Activated CD4-positive, alpha-beta T cell treated with anti-CD3 and anti-CD28 coated beads for 4 hours (primary cell): Measurements from ENCODE around the gene WAC.
"Not testable (repeated sequence)": the region's sequence is repeated elsewhere in the genome, so short reads cannot be mapped to it uniquely, and the experiment has no call there.

Experiments used
- DNase-seq, 2 donors: peaks; one replicate each; pipeline ENCODE4 v3.0.0-alpha.2; 2020

Gene WAC

DNA sequence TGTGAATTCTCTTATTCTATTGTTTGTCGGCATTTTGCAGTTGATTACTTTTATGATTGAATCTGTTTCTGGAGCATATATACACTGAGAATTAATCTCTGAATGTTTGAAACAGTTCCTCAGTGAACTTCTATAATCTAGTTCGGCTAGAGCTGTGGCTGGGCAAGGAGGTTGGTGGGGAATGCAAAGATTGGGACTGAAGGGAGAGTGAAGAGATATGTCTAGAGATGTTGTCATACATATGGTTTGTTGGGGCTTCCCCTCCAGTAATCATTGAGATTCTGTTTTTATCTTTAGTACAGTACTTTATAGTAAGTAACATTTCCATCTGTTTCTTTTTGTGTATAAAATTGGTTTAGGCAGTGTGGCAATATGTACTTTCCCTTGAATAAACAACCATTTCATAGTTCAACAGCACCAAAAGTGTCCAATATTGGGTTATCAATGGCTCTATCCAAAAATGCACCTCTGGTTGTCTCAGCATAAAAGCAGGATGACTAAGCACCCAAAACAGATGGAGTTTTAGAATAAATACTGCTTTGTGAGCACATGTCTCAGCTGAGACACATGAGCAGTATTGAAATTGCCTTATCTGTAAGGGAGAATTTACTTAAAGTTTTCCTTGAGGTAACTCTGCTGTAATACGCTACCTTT, 36.7 kb downstream of the WAC start:
- no peak for DNase-seq

DNA sequence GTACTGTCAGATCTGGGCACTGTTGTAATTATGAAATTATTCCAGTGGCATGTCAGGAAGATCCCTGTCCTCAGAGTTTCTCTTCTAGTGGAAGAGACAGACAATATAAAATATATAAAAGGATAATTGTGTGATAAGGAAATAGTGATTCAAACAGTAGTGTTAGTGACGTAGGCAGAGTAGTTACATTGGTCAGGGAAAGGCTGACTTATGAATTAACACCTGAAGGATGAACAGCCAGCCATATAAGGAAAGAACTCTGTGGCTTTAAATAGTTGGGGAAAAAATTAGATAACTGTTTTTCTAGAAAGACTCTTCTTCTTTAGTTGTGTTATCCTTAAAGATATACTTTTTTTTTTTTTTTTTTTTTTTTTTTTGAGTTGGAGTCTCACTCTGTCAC, 37.7 kb downstream of the WAC start:
- no peak for DNase-seq

GRCh38 chr10:28571265-28571664, 38.3 kb downstream of the WAC start:
- no peak for DNase-seq

DNA sequence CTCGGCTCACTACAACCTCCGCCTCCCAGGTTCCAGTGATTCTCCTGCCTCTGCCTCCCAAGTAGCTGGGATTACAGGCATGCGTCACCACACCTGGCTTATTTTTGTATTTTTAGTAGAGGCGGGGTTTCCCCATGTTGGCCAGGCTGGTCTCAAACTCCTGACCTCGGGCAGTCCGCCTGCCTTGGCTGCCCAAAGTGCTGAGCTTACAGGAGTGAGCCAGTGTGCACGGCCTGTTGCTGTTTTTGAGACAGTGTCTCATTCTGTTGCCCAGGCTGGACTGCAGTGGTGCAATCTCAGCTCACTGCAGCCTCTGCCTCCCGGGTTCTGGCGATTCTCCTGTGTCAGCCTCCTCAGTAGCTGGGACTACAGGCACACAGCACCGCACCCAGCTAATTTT, 41.3 kb downstream of the WAC start:
- DNase-seq: not testable (repeated sequence)

- no peak for DNase-seq
Observed at GRCh38 chr10:28575852-28576251, 42.9 kb downstream of the WAC start.

GRCh38 chr10:28577506-28577905, 44.6 kb downstream of the WAC start:
- DNase-seq: no peak

DNA sequence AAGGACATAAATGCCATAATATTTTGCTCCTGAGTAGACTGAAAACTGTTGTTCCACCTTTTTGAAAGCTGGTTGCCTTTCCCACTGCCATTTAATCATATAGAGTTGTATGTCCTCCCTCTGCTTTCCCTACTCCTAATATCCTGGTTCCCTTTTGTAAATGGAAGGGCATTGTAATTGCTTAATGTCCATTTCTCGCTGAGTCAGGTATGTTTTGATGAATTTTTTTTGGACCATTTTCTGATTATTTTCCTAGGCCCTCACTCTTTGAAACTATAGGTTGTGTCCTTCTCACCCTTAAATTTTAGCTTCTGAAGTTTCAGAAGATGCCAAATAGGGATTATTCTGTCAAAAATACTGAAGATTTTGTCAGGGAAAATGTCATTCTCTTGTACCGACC, 45.5 kb downstream of the WAC start:
- no peak for DNase-seq

DNA sequence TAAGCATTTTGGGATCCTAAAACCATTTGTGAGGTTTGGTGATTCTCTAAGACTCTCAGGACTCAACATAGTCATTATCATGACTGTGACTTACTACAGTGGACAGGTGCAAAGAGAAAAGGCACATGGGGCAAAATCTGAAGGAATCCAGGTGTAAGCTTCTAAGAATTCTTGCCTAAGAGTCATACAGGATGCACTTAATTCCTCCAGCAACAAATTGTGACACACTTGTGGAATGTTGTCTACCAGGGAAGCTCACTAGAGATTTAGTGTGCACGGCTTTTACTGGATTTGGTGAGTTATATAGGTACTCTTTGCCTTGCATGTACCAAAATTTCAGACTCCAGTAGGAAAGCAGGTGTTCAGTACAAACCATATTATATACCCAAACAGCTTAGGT, 47.9 kb downstream of the WAC start:
- no peak for DNase-seq

- DNase-seq: no peak
Observed at GRCh38 chr10:28581916-28582315, 49.0 kb downstream of the WAC start.

DNA sequence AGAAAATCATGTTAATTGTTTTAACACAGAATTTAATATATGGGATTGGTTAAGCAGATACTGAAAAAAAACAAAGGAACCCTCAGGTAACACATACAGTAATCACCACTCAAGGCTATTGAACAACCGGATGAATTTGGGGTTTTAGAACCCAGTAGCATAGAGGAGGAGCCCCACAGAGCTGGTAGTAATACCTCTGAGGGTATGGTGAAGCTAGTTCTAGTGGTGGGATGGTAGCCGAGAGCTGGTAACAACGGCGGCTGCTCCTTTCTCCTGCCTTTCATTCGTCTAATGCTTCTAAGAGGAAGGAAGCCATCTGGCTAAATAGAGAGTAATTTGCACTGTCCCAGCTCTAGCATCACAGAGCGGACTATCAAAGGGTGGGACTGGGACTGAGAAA, 52.2 kb downstream of the WAC start:
- no peak for DNase-seq

DNA sequence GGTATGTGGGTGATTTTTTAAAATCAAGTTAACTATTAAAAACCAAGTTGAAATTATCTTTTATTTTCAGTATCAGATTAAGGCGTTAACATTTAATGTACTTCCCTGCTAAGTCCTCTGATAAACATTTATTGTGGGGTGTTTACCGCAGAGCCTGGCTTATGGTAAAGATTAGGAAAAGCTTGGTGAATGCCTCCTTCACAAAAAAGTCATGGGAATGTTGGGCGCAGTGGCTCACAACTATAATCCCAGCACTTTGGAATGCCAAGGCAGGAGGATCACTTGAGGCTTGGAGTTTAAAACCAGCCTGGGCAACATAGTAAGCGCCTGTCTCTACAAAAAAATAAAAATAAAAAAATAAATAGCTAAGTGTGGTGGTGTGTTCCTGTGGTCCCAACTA, 53.3 kb downstream of the WAC start:
- DNase-seq: no peak

- DNase-seq: no peak
Observed at GRCh38 chr10:28587270-28587969, 54.5 kb downstream of the WAC start.

DNA sequence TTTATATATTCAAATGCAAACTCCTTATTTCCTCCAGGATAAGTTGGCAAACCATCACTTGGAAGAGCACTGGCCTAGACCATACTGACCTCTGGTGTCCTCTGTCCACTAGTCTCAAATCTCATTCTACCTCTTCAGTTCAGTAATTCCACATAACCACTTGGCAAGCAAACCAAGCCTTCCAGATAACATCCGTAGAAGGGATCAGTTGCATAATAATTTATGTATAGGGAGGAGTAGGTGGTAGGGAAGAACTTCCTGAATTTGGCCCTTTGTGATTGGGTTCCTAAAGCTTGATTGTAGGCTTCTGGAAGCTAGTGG, 55.0 kb downstream of the WAC start:
- no peak for DNase-seq

DNA sequence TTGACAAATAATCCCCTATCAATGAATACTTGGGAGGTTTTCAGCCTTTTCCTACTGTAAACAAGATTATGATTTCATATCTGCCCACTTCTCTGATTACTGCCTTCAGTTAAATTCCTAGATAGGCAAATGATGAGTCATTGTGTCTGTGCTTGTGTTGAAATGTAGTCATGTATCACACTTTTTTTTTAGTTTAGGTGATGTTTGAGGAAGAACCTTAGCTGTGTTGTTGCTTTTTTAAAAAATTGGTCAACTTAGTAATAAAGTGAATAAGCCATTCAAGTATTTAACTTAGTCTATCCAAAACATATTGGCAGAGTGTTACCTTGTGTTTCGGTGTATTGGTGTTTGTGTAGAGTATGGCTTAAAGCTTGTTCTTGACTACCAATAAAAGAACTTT, 60.0 kb downstream of the WAC start:
- DNase-seq: no peak

- no peak for DNase-seq
Observed at GRCh38 chr10:28593811-28594210, 60.9 kb downstream of the WAC start.

- no peak for DNase-seq
Observed at GRCh38 chr10:28594406-28594805, 61.5 kb downstream of the WAC start.

DNA sequence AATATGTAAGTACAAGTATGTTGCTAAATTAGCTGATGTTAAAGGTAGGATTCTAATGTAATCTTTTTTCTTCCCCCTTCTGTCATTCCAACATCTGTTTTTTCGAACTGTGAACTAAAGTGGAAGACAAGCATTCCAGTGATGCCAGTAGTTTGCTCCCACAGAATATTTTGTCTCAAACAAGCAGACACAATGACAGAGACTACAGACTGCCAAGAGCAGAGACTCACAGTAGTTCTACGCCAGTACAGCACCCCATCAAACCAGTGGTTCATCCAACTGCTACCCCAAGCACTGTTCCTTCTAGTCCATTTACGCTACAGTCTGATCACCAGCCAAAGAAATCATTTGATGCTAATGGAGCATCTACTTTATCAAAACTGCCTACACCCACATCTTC, 62.7 kb downstream of the WAC start:
- no peak for DNase-seq

DNA sequence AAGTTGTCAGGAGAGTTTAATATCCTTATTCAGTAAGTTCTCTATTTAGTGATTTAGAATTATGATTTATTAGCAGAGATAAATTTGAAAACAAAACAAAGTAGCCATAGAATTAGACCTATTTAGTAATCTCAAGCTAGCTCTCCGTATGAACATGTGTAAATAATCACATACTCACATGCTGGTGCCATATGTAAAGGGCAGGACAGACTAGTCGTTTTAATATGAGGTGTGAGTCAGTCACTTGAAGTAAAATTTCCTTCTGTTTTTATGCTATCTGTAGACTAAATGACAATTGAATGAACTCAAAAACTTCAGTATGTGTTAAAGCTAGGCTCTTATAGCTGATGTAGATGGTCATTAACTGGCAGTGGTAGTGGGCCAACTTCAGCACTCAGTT, 67.1 kb downstream of the WAC start:
- DNase-seq: no peak

DNA sequence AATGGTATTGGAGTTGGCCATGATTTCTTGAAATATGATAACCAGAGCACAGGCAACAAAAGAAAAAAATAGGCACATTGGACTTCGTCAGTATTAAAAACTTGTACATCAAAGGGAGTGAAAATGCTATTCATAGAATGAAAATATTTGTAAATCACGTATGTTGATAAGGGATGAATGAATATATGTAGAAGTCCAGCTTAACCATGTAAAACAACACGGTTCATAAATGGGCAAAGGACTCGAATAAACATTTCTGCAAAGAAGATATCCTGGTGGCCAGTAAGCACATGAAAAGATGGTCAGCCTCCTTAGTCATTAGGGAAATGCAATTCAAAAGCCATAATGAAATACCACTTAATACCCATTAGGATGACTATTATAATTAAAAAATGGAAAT, 68.1 kb downstream of the WAC start:
- DNase-seq: no peak

DNA sequence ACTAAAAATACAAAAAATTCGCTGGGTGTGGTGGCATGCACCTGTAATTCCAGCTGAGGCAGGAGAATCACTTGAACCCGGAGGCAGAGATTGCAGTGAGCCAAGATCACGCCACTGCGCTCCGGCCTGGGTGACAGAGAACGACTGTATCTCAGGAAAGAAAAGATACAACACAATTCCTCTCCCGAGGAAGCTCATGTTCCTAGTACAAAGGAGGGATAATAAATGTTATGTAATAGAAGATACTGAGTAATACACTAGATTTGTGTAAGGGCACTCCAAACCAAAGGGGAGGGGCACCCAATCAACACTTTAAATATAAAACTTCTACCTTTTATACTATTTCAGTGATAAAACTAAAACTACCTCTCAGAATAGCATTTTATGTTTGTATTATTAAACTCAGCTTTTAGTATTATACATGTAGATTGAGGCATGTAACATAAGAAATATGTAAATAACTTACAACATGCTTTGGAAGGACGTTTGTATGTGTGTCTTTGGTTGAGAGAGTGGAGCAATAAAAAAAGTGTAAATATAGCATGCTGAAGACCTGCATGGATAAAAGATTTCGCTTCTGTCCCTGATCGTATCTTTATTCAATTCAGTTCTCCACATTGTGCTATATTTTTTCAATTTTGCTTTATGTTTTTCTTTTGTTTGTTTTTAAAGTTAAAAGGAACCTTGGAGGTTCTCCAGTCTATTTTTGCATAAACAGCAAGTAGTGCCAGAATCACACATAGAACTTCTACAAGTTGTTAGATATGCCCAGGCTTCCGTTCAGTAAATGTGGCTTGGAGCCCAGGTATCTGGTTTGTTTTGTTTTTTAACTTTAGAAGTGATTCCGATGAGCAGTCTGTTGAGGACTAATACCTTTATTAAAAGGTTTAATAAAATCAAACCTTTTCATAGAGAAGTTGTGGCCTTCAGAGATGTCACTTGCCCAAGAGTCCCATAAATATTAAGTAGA, 71.9 kb downstream of the WAC start:
- DNase-seq: no peak

- no peak for DNase-seq
Observed at GRCh38 chr10:28606568-28606967, 73.7 kb downstream of the WAC start.

GRCh38 chr10:28609636-28610035, 76.7 kb downstream of the WAC start:
- not testable (repeated sequence) for DNase-seq

DNA sequence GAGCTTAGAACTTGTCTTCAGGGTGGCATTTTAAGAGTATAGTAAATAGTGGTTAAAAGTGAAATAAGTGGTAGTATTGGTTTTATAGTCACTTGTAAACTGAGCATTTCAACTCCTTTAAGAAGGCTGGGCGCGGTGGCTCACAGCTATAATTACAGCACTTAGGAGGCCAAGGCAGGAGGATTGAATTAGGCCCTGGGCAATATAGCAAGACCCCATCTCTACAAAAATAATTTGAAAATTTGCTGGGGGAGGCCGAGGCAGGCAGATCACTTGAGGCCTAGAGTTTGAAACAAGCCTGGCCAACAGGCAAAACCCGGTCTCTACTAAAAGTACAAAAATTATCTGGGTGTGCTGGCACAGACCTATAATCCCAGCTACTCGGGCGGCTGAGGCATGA, 80.0 kb downstream of the WAC start:
- DNase-seq: no peak

- DNase-seq: no peak
Observed at GRCh38 chr10:28616514-28616913, 83.6 kb downstream of the WAC start.
